Hepatocyte (in vitro differentiated cells): ENCODE data around the gene AOAH. TPM values are rescaled to one million over a fixed set of nuclear protein-coding genes. Genes with fewer than 3 reads are reported as not detected.

Experiments used
- DNase-seq: peaks from one replicate; pipeline ENCODE4 v3.0.0-alpha.2; 2016; ENCODE audit warnings: low spot score
- H2AFZ ChIP-seq: fragments of 200-600 bp; sonication (generic); 2 replicates; pipeline ENCODE4 v1.6.0; 2016; ENCODE audit warnings: antibody characterized with exemption, mild to moderate bottlenecking
- H3K27ac ChIP-seq: fragments of 200-600 bp; sonication (generic); 2 replicates; pipeline ENCODE4 v1.5.1; 2016; ENCODE audit warnings: mild to moderate bottlenecking
- H3K27me3 ChIP-seq: fragments of 200-600 bp; sonication (generic); 2 replicates; pipeline ENCODE4 v1.6.1; 2016
- H3K36me3 ChIP-seq: fragments of 200-600 bp; sonication (generic); replicated peaks from 2 replicates; pipeline ENCODE4 v1.5.1; 2016; ENCODE audit warnings: low read depth; ENCODE audit not compliant: insufficient read depth
- H3K4me1 ChIP-seq: fragments of 200-600 bp; sonication (generic); 2 replicates; pipeline ENCODE4 v1.5.1; 2016; ENCODE audit warnings: mild to moderate bottlenecking, moderate library complexity; ENCODE audit not compliant: insufficient read depth
- H3K4me2 ChIP-seq: fragments of 200-600 bp; sonication (generic); 2 replicates; pipeline ENCODE4 v1.6.0; 2016
- H3K4me3 ChIP-seq: fragments of 200-600 bp; sonication (generic); 2 replicates; pipeline ENCODE4 v1.5.1; 2016; ENCODE audit warnings: mild to moderate bottlenecking
- H3K79me2 ChIP-seq: fragments of 200-600 bp; sonication (generic); 2 replicates; pipeline ENCODE4 v1.6.0; 2017; ENCODE audit warnings: mild to moderate bottlenecking
- H3K9me2 ChIP-seq: fragments of 200-600 bp; sonication (generic); replicated peaks from 2 replicates; pipeline ENCODE4 v1.6.0; 2017; ENCODE audit warnings: mild to moderate bottlenecking; ENCODE audit not compliant: insufficient read depth
- H3K9me3 ChIP-seq: fragments of 200-600 bp; sonication (generic); 2 replicates; pipeline ENCODE4 v1.5.1; 2016; ENCODE audit warnings: low read depth, mild to moderate bottlenecking
- H4K20me1 ChIP-seq: fragments of 200-600 bp; sonication (generic); 2 replicates; pipeline ENCODE4 v1.6.0; 2016; ENCODE audit warnings: mild to moderate bottlenecking; ENCODE audit not compliant: insufficient read depth, poor library complexity, severe bottlenecking
- EZH2 ChIP-seq: fragments of 200-600 bp; sonication (generic); IDR thresholded peaks from 2 replicates; pipeline ENCODE4 v1.6.1; 2016; ENCODE audit warnings: antibody characterized with exemption, mild to moderate bottlenecking, borderline replicate concordance
- EZH2phosphoT487 ChIP-seq: fragments of 200-600 bp; sonication (generic); IDR thresholded peaks from one replicate; pipeline ENCODE4 v1.6.1; 2018; ENCODE audit warnings: antibody characterized with exemption, mild to moderate bottlenecking, low read depth, moderate library complexity; ENCODE audit not compliant: unreplicated experiment, severe bottlenecking
- WGBS: methylation state at CpG from one replicate; pipeline ENCODE4 v1.1.6; 2016; ENCODE audit warnings: low lambda C conversion rate; ENCODE audit errors: missing lambda C conversion rate; 5-methylcytosine and 5-hydroxymethylcytosine counted together
- polyA plus RNA-seq: library from polyadenylated mRNA; unstranded; fragments of >200 nt; fragmentation: Nextera tagmentation; extraction: Ambion mirVana; gene quantifications from 2 replicates; pipeline ENCODE4 v1.2.1, GENCODE V29; 2016
- total RNA-seq: library from RNA; depleted of rRNA; stranded (reverse); fragments of >200 nt; gene quantifications from 2 replicates; pipeline ENCODE4 v1.2.3, GENCODE V29; 2014
- TF ChIP-seq, protein P1 (sequence below): fragments of 200-600 bp; sonication (generic); IDR thresholded peaks from 2 replicates; pipeline ENCODE4 v1.5.1; 2016; ENCODE audit warnings: antibody characterized with exemption, mild to moderate bottlenecking; ENCODE audit not compliant: poor library complexity

Gene AOAH
- total and polyA plus RNA-seq, 2 experiments from 2014 or later: 2.4 to 3.9 TPM

DNA sequence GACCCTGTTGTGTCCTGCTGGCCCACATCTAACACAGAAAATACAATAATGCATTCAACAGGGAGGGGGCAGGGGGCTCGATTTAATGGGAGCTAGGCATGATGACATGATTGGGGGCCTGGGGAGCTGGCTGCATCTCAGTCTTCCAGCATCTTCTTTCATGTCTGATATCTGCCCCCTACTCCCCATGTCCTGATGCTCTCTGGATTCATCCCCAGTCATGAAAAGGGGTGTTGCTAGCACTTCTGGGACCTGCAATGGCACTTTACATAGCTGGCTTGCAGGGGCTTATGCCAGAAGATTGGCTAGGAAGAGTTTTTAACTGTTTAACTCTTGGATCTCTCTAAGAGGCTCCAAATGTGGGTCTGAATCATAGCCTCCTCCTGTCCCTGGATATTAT, 94.9 kb downstream of the AOAH start:
- WGBS: 79% methylated on average over 1 of the region's 1 CpG
- Histone ChIP-seq H3K4me2 (no peak overlapping the region), H3K9me2 (no peaks in the 10 kb centered on the region), H3K27ac (no peak overlapping the region), H4K20me1 (no peaks in the 10 kb centered on the region), H3K79me2 (no peaks in the 10 kb centered on the region), H3K9me3 (no peaks in the 10 kb centered on the region), H3K4me3 (no peak overlapping the region), H3K4me1 (no peaks in the 10 kb centered on the region), H3K36me3 (no peaks in the 10 kb centered on the region), H3K27me3 (no peaks in the 10 kb centered on the region), H2AFZ (no peak overlapping the region)
- no peak for TF ChIP-seq EZH2phosphoT487
- TF ChIP-seq, protein P1, sequence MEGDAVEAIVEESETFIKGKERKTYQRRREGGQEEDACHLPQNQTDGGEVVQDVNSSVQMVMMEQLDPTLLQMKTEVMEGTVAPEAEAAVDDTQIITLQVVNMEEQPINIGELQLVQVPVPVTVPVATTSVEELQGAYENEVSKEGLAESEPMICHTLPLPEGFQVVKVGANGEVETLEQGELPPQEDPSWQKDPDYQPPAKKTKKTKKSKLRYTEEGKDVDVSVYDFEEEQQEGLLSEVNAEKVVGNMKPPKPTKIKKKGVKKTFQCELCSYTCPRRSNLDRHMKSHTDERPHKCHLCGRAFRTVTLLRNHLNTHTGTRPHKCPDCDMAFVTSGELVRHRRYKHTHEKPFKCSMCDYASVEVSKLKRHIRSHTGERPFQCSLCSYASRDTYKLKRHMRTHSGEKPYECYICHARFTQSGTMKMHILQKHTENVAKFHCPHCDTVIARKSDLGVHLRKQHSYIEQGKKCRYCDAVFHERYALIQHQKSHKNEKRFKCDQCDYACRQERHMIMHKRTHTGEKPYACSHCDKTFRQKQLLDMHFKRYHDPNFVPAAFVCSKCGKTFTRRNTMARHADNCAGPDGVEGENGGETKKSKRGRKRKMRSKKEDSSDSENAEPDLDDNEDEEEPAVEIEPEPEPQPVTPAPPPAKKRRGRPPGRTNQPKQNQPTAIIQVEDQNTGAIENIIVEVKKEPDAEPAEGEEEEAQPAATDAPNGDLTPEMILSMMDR: no peak
- DNase-seq: no peak

DNA sequence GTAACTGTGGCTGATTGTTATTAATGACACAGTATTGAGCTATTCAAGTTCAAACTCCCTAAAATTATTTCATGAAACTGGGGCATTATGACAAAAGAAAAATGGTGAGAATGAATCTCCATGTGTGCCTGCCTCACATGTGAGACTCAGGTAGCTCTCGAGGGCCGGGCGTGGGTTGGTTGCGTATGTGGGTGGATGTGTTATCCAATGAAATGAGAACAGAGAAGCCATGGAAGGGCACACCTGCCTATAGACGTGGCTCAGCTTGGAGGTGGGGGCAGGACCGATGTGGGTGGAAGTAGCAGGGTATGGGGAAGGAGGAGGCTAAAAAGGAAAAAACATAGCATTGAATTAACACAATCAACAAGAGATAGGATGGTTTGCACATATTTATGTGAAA, 96.5 kb downstream of the AOAH start:
- no peaks in the 10 kb centered on the region for H3K36me3 ChIP-seq
- H3K4me3 ChIP-seq: no peak overlapping the region
- no peaks in the 10 kb centered on the region for H3K27me3 ChIP-seq
- H2AFZ ChIP-seq: no peak overlapping the region
- no peaks in the 10 kb centered on the region for H3K79me2 ChIP-seq
- H3K27ac ChIP-seq: no peak overlapping the region
- no peak for DNase-seq
- no peaks in the 10 kb centered on the region for H3K4me1 ChIP-seq
- H4K20me1 ChIP-seq: no peaks in the 10 kb centered on the region
- H3K9me2 ChIP-seq: no peaks in the 10 kb centered on the region
- H3K4me2 ChIP-seq: no peak overlapping the region
- no peaks in the 10 kb centered on the region for H3K9me3 ChIP-seq
- no peak for TF ChIP-seq EZH2phosphoT487
- TF ChIP-seq EZH2: no peak
- TF ChIP-seq, protein P1: no peak
- 96% methylated on average over 6 of the region's 6 CpGs for WGBS

DNA sequence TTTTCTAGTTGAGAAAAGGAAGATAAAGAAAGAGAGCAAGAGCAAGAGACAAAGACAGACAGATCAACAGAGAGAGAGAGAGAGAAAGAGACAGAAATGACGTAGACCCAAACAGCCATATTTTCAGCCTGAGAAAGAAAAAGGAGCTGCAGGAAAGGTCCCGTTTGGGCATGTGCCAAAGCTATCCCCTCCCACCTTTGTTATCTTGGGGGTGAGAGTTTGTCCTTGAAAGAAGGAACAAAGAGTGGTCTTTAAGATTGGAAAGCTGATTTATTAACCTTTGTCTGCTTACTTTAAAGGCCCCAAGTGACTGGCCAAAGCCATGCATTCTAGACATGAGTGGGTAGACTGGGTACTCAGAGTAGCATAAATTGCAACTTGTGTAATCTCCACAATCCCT, 98.2 kb downstream of the AOAH start:
- no peaks in the 10 kb centered on the region for H4K20me1 ChIP-seq
- no peak for DNase-seq
- WGBS: 53% methylated on average over 2 of the region's 2 CpGs

More for the DNA sequence above, 98.2 kb downstream of the AOAH start:
- Histone ChIP-seq H3K79me2 (no peaks in the 10 kb centered on the region), H3K27ac (no peak overlapping the region), H3K9me2 (no peaks in the 10 kb centered on the region), H3K9me3 (no peaks in the 10 kb centered on the region), H3K4me1 (no peaks in the 10 kb centered on the region), H2AFZ (no peak overlapping the region), H3K4me2 (no peak overlapping the region), H3K27me3 (no peaks in the 10 kb centered on the region), H3K4me3 (no peak overlapping the region), H3K36me3 (no peaks in the 10 kb centered on the region)
- TF ChIP-seq, protein P1: no peak
- TF ChIP-seq EZH2 (no peak), EZH2phosphoT487 (no peak)
